NCI-H1105 (cell line): Measurements from ENCODE around the gene FNBP1L.

Experiments
- DNase-seq: peaks from one replicate; lab custom pipeline; 2025; lab: John Stamatoyannopoulos, UW

The FNBP1L gene

DNA sequence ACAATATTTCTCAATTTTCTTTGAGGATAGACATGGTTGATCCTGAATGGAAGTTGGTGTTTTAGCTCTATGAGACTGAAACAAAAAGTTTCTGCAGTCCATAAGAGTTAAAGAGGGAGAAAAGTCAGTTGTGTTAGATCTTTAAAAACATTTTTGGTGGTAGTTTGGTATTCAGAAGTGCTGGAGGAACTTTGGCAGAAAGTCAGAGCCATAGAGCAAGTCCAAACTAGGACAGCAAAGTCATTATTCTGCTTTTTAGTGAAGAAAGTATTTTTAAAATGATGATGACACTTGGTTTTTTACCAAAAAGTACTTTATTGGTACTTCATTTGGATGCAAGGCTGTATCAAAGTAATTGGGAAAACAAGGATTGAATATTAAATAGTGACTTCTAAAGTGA lies 41.8 kb downstream of the FNBP1L start:
- DNase-seq, result no peak

DNA sequence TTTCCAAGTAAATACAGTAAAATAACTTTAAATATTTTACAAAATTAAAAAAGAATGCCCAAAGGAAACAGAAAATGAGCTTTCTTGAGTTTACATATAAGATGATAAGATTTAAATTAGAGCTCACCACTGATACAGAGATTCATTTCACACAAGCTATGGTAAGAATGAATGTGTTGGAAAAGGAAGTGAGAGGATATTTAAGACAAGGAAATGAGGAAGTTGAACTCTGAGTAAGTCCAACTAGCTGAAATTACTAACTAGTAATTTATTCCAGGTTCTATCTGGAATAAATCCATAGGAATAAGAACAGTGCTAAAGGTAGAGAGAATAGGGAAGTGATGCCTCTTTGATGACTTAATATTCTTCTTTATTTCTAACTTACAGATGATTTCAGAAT lies 42.4 kb downstream of the FNBP1L start:
- DNase-seq, result no peak

GRCh38 chr1:93495911-93496310 lies 48.0 kb downstream of the FNBP1L start:
- DNase-seq, result no peak

GRCh38 chr1:93496520-93496919 lies 48.6 kb downstream of the FNBP1L start:
- DNase-seq, result no peak

DNA sequence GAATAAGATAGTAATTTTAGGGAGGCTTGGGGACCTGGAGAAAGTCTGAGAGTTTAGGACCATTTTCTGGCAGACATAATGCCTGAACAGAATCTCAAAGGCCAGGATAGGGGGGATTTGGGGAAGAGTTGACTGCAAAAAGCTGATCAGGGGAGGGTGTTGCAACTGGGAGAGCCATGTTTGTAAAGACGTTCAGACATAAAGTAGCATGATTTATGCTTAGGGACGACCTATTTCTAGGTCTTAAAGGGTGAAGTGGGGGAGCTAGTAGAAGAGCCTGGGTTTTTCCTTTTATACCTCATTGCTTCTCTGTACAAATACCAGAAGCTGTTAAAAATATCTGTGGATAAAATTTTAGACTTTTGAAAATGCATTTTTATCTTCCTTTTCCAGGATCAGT lies 51.2 kb downstream of the FNBP1L start:
- no peak for DNase-seq

DNA sequence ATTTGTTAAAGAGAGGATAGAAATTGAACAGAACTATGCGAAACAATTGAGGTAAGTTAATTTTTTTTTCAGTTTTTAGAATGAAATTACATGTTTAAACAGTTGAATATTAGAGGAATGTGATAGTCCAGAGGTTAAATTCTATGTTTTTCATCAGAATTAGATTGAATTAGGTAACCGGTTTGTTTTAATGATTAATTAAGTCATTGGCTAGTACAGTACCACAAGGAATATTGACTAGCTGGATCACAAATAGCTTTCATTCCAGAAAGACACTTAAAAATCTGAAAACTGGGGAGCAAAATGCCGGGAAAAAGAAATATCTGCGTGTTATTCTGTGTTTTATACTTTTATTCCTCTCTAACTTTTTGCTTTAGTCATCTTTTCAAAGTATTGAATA lies 51.6 kb downstream of the FNBP1L start:
- DNase-seq, result no peak

- DNase-seq, result no peak
These were observed 52.4 kb downstream of the FNBP1L start for GRCh38 chr1:93500275-93500674.

DNA sequence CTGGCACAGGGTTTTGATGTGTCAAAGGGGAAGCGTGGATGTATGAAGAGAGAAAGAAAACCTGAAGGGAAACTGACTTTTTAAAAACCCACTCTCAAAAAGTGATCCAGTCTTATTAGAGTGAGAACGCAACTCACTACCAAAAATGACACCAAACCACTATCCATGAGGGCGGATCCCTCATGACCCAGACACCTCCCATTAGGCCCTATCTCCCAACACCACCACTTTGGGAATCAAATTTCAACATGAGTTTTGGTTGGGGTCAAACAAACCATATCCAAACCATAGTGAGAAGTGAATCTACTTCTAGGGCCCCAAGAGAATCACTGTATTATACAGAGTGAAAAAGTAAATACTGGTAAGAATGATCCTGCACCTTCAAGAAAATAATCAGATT lies 53.5 kb downstream of the FNBP1L start:
- DNase-seq, result no peak

- DNase-seq, result no peak
These were observed 54.0 kb downstream of the FNBP1L start for GRCh38 chr1:93501829-93502369.

- no peak for DNase-seq
These were observed 54.7 kb downstream of the FNBP1L start for GRCh38 chr1:93502571-93502970.

DNA sequence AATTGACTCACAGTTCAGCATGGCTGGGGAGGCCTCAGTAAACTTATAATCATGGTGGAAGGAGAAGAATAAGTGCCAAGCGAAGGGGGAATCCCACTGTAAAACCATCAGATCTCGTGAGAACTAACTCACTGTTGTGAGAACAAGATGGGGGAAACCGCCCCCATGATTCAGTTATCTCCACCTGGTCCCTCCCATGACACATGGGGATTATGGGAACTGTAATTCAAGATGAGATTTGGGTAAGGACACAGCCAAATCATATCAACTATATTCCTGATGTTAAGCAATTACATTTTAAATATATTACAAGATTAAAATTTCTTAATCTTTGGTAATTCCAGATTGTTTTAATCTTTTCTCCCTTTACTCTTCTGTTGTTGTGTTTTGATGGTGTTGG lies 55.2 kb downstream of the FNBP1L start:
- no peak for DNase-seq

DNA sequence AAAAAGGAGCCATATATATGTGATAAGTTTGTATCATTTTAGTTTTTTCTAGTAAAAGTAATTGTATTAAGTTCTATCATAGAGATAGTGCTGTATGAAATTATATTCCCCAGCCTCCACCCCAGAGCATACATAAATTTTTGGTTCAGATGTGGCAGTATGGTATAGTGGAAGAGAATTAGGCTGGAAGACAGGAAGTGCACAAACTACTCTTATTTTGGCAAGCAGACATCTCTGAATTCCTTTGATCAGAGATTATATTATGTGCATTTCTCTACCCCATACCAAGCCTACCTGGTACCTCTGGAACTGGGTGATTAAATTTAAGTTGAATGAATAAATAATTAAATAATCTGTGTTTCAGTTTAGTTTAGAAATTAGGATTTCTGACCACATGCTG lies 55.9 kb downstream of the FNBP1L start:
- no peak for DNase-seq

- DNase-seq, result no peak
These were observed 56.5 kb downstream of the FNBP1L start for GRCh38 chr1:93504247-93505033.

GRCh38 chr1:93506126-93506525 lies 58.2 kb downstream of the FNBP1L start:
- DNase-seq, result no peak

- DNase-seq, result no peak
These were observed 68.2 kb downstream of the FNBP1L start for GRCh38 chr1:93516164-93516563.

DNA sequence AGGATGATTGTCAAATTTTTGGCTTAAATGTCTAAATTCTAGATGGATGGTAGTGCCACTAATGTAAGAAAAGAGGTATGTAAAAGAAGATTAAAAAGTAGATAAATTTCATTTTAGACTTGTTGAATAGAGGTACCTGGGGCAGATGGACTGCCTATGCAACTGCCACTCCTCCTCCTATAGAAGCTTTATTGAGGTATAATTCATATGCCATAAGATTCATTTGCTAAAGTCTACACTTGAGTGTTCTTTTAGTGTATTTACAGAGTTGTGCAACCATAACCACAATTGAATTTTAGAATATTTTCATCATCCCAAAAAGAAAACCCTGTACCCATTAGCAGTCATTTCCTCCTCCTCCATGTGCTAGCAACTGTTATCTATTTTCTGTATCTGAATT lies 70.6 kb downstream of the FNBP1L start:
- DNase-seq, result no peak

DNA sequence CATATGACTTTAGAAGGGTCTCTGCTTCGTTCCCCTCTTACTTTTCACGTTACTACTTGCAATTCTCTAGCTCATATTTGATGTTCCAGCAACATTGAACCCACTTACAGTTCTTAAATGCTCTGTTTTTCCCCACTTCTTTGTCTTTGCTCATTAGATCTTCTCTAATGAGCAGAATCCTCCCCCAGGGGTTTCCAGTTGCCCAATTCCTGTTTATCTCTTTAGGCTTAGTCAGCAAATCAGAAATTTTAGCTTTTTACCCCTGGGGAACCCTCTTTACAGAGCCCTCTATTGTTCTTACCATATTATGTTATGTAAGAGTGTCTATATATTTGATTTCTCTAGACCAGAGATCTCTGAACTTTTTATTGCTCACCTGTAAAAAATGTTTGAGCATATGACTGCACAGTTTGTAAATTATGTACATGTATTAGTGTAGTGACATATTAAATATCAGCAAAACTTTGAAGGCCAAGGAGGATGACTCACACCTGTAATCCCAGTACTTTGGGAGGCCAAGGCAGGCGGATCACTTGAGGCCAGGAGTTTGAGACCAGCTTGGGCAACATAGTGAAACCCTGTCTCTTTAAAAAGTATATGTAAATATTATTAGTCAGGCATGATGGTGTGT lies 71.4 kb downstream of the FNBP1L start:
- DNase-seq, result no peak

DNA sequence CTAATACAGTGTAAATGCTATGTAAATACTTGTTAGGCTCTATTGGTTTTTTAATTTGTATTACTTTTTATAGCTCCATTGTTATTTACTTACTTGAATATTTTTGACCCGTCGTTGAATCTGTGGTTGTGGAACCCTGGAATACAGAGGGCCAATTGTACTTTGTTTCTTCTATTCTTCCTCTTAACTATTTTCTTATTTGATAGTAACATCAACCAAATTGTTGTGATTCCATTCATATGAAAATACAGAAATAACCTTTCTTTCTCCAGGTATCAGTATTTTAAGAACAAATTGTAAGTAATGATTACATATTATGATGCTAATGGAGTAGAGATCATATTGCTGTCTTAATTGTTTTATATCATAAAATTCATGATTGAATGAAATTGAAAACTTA lies 73.7 kb downstream of the FNBP1L start:
- no peak for DNase-seq

GRCh38 chr1:93522721-93523120 lies 74.8 kb downstream of the FNBP1L start:
- DNase-seq, result no peak

DNA sequence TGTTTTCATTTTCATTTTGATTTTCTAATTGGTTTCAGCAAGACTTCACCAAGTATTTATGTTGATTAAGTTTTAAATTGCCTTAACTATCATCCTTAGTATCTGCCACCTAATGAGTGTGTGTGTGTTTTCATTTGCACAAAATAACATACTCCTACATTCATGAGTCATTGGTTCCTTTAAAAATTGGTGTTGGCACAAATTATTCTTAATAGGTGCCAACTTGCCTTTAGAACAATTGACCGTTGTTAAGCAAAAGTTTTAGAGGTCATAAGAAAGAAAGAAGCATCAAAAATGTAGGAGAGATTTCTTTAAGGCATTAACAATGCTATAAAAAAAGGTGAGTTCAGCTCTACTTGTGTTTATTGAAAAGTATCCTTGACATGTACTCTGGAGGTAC lies 77.5 kb downstream of the FNBP1L start:
- no peak for DNase-seq

- DNase-seq, result no peak
These were observed 78.5 kb downstream of the FNBP1L start for GRCh38 chr1:93526431-93526830.

DNA sequence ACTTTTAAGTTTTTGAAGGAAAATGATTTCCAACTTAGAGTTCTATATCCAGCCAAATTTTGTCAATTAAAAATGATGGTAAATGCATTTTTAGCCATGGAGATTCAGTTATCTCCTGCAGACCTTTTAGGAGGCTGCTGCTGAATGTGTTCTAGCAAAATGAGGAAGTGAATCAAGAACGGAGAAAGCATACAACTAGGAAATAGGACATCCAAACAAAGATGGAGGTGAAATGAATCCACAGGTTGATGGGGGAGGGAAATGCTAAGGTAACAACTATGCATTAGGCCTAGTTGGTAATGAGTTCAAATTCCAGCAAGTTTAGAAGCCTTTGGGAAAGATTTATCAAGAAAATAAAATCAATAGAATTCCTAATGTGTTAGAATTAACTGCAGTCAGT lies 80.5 kb downstream of the FNBP1L start:
- DNase-seq, result no peak

- DNase-seq, result peak; percentile 13
These were observed 83.3 kb downstream of the FNBP1L start for GRCh38 chr1:93531193-93531592.
